ENCODE measurements around the gene EXOC6B. TPM values are rescaled to one million over a fixed set of nuclear protein-coding genes. Genes with fewer than 3 reads are reported as not detected.

Gene EXOC6B
- total RNA-seq, 1 donor from 2014 or later: 24.5 TPM

DNA sequence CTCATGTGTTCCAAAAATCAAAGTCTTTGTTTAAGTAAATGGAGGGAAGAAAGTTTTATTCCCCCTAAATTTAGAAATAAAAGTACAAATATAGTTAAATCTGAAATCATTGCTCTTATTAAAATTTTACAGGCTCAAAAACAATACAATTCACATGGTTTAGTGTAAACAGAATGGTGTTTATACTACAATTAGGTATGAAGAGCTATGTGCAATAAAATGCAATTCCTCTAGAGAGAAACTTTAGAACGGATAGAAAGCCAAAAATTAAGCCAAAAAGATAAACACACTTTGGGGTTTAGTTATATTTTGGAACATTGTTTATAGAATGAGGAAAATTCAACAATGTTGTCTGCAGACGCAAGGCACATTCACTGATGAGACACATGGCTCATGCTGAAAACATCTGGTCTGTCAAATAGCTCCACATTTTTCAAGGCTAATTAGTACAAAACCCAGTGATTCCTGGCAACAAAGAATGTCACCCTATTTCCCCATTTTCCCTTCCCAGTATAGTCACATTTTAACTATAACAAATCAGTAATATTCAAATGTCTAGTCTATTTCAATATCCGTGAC lies 103.3 kb downstream of the EXOC6B start:
- H3K9ac ChIP-seq (ENCODE audit: low read depth in 1 of 3, low read length in 3 of 3): no peak overlapping the region
- peaks cover 0 to 3% (median 0%) of the 10 kb centered on the region in 3 donors for H3K36me3 ChIP-seq (ENCODE audit: control insufficient read depth in 3 of 3, insufficient read depth in 3 of 3, low read length in 3 of 3)
- no peaks in the 10 kb centered on the region for H3K9me3 ChIP-seq (ENCODE audit: control insufficient read depth in 3 of 3, low read length in 3 of 3)
- H3K27me3 ChIP-seq (ENCODE audit: control insufficient read depth in 3 of 3, insufficient read depth in 3 of 3, low read length in 3 of 3): no peaks in the 10 kb centered on the region
- H3K27ac ChIP-seq (ENCODE audit: low read depth, low read length): no peak overlapping the region
- no peaks in the 10 kb centered on the region for H3K4me1 ChIP-seq (ENCODE audit: control insufficient read depth in 3 of 3, insufficient read depth in 3 of 3, low read length in 3 of 3)
- H3K4me3 ChIP-seq (ENCODE audit: low read length in 3 of 3): no peak overlapping the region

DNA sequence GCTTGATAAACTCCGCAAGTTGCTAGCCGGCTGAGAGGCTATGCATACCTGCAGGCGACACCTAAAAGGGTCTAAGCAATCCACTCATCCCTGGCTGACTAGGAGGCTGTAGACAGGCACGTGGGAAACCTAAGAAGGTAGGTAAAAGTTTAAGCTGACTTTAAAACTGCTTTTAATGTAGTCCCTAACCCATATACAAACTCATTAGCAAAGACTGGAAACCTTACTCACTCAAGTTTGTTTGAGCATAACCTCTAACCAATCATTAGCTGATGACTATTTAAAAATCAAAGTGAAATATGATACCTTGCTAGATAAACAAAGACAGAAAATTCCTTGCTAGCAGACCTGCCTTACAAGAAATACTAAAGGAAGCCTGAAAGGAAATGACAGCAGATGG lies 106.4 kb downstream of the EXOC6B start:
- Histone ChIP-seq H3K9me3 (ENCODE audit: control insufficient read depth in 3 of 3, low read length in 3 of 3) (no peaks in the 10 kb centered on the region), H3K4me1 (ENCODE audit: control insufficient read depth in 3 of 3, insufficient read depth in 3 of 3, low read length in 3 of 3) (no peaks in the 10 kb centered on the region), H3K9ac (ENCODE audit: low read depth in 1 of 3, low read length in 3 of 3) (no peak overlapping the region), H3K4me3 (ENCODE audit: low read length in 3 of 3) (no peak overlapping the region), H3K27me3 (ENCODE audit: control insufficient read depth in 3 of 3, insufficient read depth in 3 of 3, low read length in 3 of 3) (no peaks in the 10 kb centered on the region), H3K27ac (ENCODE audit: low read depth, low read length) (no peak overlapping the region), H3K36me3 (ENCODE audit: control insufficient read depth in 3 of 3, insufficient read depth in 3 of 3, low read length in 3 of 3) (peaks cover 0 to 5% (median 0%) of the 10 kb centered on the region in 3 donors)

DNA sequence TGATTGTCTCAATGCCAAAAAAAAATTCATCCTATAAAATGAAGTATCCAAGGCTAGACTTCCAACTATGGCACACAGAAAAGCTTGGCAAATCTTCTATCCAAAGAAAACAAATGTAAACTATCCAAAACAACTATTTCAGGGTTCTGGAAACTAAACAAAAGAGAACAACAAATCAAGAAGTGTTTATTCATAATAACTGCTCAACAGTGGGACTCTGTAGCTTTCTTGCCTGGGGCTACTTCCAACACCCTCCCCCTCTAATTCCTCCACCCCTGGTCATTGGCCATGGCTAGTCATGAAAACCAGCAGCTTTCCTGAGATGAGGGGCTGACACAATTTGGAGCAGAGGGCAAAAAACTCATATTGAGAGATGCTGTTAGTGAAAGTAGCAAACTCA lies 107.0 kb downstream of the EXOC6B start:
- Histone ChIP-seq H3K9me3 (ENCODE audit: control insufficient read depth in 3 of 3, low read length in 3 of 3) (no peaks in the 10 kb centered on the region), H3K9ac (ENCODE audit: low read depth in 1 of 3, low read length in 3 of 3) (no peak overlapping the region), H3K4me3 (ENCODE audit: low read length in 3 of 3) (no peak overlapping the region), H3K36me3 (ENCODE audit: control insufficient read depth in 3 of 3, insufficient read depth in 3 of 3, low read length in 3 of 3) (peaks cover 0 to 5% (median 0%) of the 10 kb centered on the region in 3 donors), H3K27ac (ENCODE audit: low read depth, low read length) (no peak overlapping the region), H3K27me3 (ENCODE audit: control insufficient read depth in 3 of 3, insufficient read depth in 3 of 3, low read length in 3 of 3) (no peaks in the 10 kb centered on the region), H3K4me1 (ENCODE audit: control insufficient read depth in 3 of 3, insufficient read depth in 3 of 3, low read length in 3 of 3) (no peaks in the 10 kb centered on the region)

DNA sequence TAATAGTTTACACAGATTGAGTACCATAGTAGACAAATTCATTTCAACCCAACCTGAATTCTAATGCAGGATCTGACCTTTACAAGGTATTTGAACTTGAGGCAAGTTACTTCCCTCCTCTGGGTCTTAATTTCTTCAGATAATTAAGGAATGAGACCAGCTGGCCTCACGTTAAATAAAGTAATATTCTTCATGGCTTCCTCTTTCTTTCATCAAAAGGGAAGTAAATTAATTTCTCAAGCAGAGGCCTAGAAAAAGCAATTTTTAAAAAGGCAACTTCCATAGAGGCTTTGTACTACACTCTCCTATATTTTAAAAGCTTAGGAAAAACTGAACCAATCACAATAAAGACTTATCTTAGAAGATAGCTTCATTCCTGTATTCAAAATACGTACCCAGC lies 109.2 kb downstream of the EXOC6B start:
- H3K27me3 ChIP-seq (ENCODE audit: control insufficient read depth in 3 of 3, insufficient read depth in 3 of 3, low read length in 3 of 3): no peaks in the 10 kb centered on the region
- peaks cover 0 to 5% (median 0%) of the 10 kb centered on the region in 3 donors for H3K36me3 ChIP-seq (ENCODE audit: control insufficient read depth in 3 of 3, insufficient read depth in 3 of 3, low read length in 3 of 3)
- no peak overlapping the region for H3K9ac ChIP-seq (ENCODE audit: low read depth in 1 of 3, low read length in 3 of 3)
- no peak overlapping the region for H3K27ac ChIP-seq (ENCODE audit: low read depth, low read length)
- no peaks in the 10 kb centered on the region for H3K4me1 ChIP-seq (ENCODE audit: control insufficient read depth in 3 of 3, insufficient read depth in 3 of 3, low read length in 3 of 3)
- no peak overlapping the region for H3K4me3 ChIP-seq (ENCODE audit: low read length in 3 of 3)
- H3K9me3 ChIP-seq (ENCODE audit: control insufficient read depth in 3 of 3, low read length in 3 of 3): no peaks in the 10 kb centered on the region

DNA sequence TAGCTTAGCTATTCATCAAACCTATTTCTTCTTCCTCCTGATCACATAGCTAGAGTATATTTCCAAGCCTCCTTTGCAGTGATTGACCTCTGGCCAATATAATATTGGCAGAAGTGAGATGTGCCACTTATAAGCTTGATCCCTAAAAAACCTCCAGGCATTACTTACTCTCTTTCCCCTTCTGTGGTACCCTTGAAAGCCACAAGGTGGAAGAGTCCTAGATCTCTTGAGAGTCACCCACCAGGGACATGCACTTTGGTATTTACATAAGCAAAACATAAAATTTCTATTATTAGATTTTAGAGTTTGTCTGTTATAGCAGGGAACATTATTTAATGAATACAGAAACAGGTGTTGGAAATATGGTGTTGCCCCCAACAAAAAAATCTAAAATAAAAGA lies 112.0 kb downstream of the EXOC6B start:
- Histone ChIP-seq H3K9me3 (ENCODE audit: control insufficient read depth in 3 of 3, low read length in 3 of 3) (no peaks in the 10 kb centered on the region), H3K36me3 (ENCODE audit: control insufficient read depth in 3 of 3, insufficient read depth in 3 of 3, low read length in 3 of 3) (peaks cover 0 to 5% (median 0%) of the 10 kb centered on the region in 3 donors), H3K4me1 (ENCODE audit: control insufficient read depth in 3 of 3, insufficient read depth in 3 of 3, low read length in 3 of 3) (no peaks in the 10 kb centered on the region)

DNA sequence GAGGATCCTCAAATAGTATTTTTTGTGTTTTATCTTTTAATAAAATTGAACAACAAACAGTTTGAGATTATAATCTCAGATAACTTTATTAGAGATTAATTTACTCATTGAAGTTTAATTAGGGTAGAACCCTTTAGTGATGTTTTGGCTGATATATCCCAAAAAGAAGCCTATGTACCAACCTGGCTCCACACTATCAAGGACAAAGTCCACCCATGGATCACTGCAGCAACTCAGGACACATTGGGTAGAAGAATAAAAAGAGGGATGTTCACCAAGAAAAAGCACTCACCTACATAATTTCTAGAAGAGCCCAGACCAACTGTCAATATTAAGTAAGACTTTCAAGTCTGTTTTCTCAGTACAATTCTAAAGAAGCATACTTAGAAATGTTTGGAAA lies 112.9 kb downstream of the EXOC6B start:
- Histone ChIP-seq H3K9me3 (ENCODE audit: control insufficient read depth in 3 of 3, low read length in 3 of 3) (no peaks in the 10 kb centered on the region), H3K4me1 (ENCODE audit: control insufficient read depth in 3 of 3, insufficient read depth in 3 of 3, low read length in 3 of 3) (no peaks in the 10 kb centered on the region), H3K36me3 (ENCODE audit: control insufficient read depth in 3 of 3, insufficient read depth in 3 of 3, low read length in 3 of 3) (peaks cover 0 to 4% (median 0%) of the 10 kb centered on the region in 3 donors), H3K27ac (ENCODE audit: low read depth, low read length) (no peak overlapping the region), H3K27me3 (ENCODE audit: control insufficient read depth in 3 of 3, insufficient read depth in 3 of 3, low read length in 3 of 3) (no peaks in the 10 kb centered on the region), H3K9ac (ENCODE audit: low read depth in 1 of 3, low read length in 3 of 3) (no peak overlapping the region), H3K4me3 (ENCODE audit: low read length in 3 of 3) (no peak overlapping the region)

More for the DNA sequence above, 112.0 kb downstream of the EXOC6B start:
- Histone ChIP-seq H3K4me3 (ENCODE audit: low read length in 3 of 3) (no peak overlapping the region), H3K9ac (ENCODE audit: low read depth in 1 of 3, low read length in 3 of 3) (no peak overlapping the region), H3K27me3 (ENCODE audit: control insufficient read depth in 3 of 3, insufficient read depth in 3 of 3, low read length in 3 of 3) (no peaks in the 10 kb centered on the region), H3K27ac (ENCODE audit: low read depth, low read length) (no peak overlapping the region)

DNA sequence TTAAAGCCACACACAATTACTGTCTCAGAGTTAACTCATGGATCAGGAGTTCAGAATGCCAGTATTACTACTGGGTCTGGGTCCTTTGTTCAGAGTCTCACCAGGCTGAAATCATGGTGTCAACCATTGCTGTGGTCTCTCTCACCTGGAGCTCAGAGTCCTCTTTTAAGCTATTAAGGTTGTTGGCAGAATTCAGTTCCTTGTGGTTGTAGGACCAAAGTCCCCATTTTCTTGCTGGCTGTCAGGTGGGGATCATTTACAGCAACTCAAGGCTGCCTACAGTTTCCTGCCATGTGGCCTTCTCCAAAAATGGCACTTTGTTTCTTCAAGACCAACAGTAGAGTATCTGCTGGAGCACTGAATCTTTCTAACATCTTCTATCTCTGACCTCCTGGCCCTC lies 113.5 kb downstream of the EXOC6B start:
- Histone ChIP-seq H3K4me1 (ENCODE audit: control insufficient read depth in 3 of 3, insufficient read depth in 3 of 3, low read length in 3 of 3) (no peaks in the 10 kb centered on the region), H3K9me3 (ENCODE audit: control insufficient read depth in 3 of 3, low read length in 3 of 3) (no peaks in the 10 kb centered on the region), H3K4me3 (ENCODE audit: low read length in 3 of 3) (no peak overlapping the region), H3K27ac (ENCODE audit: low read depth, low read length) (no peak overlapping the region), H3K36me3 (ENCODE audit: control insufficient read depth in 3 of 3, insufficient read depth in 3 of 3, low read length in 3 of 3) (peaks cover 0 to 3% (median 0%) of the 10 kb centered on the region in 3 donors), H3K27me3 (ENCODE audit: control insufficient read depth in 3 of 3, insufficient read depth in 3 of 3, low read length in 3 of 3) (no peaks in the 10 kb centered on the region), H3K9ac (ENCODE audit: low read depth in 1 of 3, low read length in 3 of 3) (no peak overlapping the region)

DNA sequence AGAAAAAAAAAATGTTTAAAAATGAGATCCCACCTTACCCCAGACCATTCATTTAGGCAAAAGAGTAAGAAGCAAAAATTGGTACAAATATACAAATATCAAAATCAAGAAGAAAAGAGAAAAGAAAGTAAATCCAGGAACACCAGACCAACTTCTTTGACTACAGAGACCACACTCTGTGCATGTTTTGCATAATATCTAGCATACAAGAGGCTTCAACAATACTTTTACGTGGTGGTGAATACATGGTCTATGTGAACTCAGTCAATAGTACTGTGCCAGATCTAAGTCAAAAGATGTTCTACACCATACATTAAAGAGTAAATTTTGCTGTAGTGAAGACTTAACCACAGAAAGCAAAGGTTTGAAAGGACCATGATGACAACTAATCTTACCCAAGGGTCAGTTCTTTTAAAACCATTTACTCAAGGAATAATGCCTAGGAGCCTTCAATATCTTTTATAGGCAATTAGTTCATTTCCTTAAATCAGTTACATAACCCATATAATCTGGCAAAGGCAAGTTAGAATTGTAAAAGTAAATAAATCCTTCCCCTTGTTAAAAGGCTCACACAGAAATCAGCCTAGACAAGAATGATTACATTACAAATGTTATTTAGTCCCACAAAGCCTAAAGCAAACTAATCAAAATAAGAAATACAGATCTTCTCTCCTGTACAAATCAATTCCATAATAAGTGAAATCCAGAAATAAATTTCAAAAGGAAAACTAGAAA lies 115.2 kb downstream of the EXOC6B start:
- Histone ChIP-seq H3K27ac (ENCODE audit: low read depth, low read length) (no peak overlapping the region), H3K27me3 (ENCODE audit: control insufficient read depth in 3 of 3, insufficient read depth in 3 of 3, low read length in 3 of 3) (no peaks in the 10 kb centered on the region), H3K9ac (ENCODE audit: low read depth in 1 of 3, low read length in 3 of 3) (no peak overlapping the region), H3K4me3 (ENCODE audit: low read length in 3 of 3) (no peak overlapping the region), H3K4me1 (ENCODE audit: control insufficient read depth in 3 of 3, insufficient read depth in 3 of 3, low read length in 3 of 3) (no peaks in the 10 kb centered on the region), H3K9me3 (ENCODE audit: control insufficient read depth in 3 of 3, low read length in 3 of 3) (no peaks in the 10 kb centered on the region), H3K36me3 (ENCODE audit: control insufficient read depth in 3 of 3, insufficient read depth in 3 of 3, low read length in 3 of 3) (no peaks in the 10 kb centered on the region)

DNA sequence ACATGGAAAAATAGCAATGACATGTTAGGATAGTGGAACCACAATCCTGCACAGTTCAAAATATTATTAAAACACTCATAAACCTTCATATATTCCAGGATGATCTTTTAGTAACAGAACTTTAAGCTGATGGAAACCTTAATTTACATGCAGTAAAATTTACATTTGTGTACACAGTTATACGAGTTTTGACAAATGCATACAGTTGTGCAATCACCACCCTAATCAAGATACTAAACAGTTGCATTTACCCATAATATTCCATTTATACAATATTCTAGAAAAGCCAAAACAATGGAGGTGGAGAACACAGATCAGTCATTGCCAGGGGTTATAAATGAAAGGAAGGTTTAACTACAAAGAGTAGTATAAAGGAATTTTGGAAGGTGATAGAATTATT lies 117.6 kb downstream of the EXOC6B start:
- H3K27ac ChIP-seq (ENCODE audit: low read depth, low read length): no peak overlapping the region
- no peaks in the 10 kb centered on the region for H3K4me1 ChIP-seq (ENCODE audit: control insufficient read depth in 3 of 3, insufficient read depth in 3 of 3, low read length in 3 of 3)
- H3K36me3 ChIP-seq (ENCODE audit: control insufficient read depth in 3 of 3, insufficient read depth in 3 of 3, low read length in 3 of 3): no peaks in the 10 kb centered on the region
- H3K9ac ChIP-seq (ENCODE audit: low read depth in 1 of 3, low read length in 3 of 3): no peak overlapping the region
- H3K27me3 ChIP-seq (ENCODE audit: control insufficient read depth in 3 of 3, insufficient read depth in 3 of 3, low read length in 3 of 3): no peaks in the 10 kb centered on the region
- no peaks in the 10 kb centered on the region for H3K9me3 ChIP-seq (ENCODE audit: control insufficient read depth in 3 of 3, low read length in 3 of 3)
- H3K4me3 ChIP-seq (ENCODE audit: low read length in 3 of 3): no peak overlapping the region

DNA sequence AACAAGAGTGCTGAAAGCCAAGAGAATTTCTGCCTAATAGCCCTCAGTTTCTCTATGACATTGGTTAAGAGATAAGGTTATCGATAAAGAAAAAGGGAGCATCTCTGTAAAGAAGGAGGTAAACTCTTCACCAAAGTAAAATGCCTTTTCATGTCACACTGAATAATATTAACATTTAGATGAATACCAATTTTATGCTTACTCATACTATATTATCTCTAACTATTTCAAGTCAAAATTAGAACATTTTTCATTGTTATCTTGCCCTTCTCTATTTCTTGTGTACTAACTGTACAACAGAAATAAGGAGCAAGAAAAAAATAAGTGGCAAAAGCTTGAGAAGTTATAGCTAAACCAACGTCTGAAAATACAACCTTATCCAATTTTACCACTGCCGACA lies 127.5 kb downstream of the EXOC6B start:
- H3K27ac ChIP-seq (ENCODE audit: low read depth, low read length): no peak overlapping the region
- no peaks in the 10 kb centered on the region for H3K36me3 ChIP-seq (ENCODE audit: control insufficient read depth in 3 of 3, insufficient read depth in 3 of 3, low read length in 3 of 3)
- H3K9ac ChIP-seq (ENCODE audit: low read depth in 1 of 3, low read length in 3 of 3): no peak overlapping the region
- no peak overlapping the region for H3K4me3 ChIP-seq (ENCODE audit: low read length in 3 of 3)
- H3K4me1 ChIP-seq (ENCODE audit: control insufficient read depth in 3 of 3, insufficient read depth in 3 of 3, low read length in 3 of 3): peaks cover 7 to 8% (median 7%) of the 10 kb centered on the region in 3 donors
- no peaks in the 10 kb centered on the region for H3K27me3 ChIP-seq (ENCODE audit: control insufficient read depth in 3 of 3, insufficient read depth in 3 of 3, low read length in 3 of 3)
- no peaks in the 10 kb centered on the region for H3K9me3 ChIP-seq (ENCODE audit: control insufficient read depth in 3 of 3, low read length in 3 of 3)

Measured in skeletal muscle tissue (tissue), 4 donors.